ENCODE data around the gene TAS2R30. TPM values are rescaled to one million over a fixed set of nuclear protein-coding genes. Genes with fewer than 3 reads are reported as not detected.
A peak's percentile ranks its signal among the peaks of the same experiment; 100 is the strongest.

Gene TAS2R30
- total RNA-seq, 6 experiments from 2014 or later, result 0.26 to 0.46 (median 0.32) TPM

- no peaks in the 10 kb centered on the region for H3K27me3 Mint-ChIP-seq (ENCODE audit: insufficient read depth)
- no peaks in the 10 kb centered on the region for H3K9me3 Mint-ChIP-seq
- no peak for DNase-seq
- no peak for TF ChIP-seq CTCF (IDR thresholded peaks at IDR 0.05)
- peak overlapping the region; percentile 100 for H3K27ac Mint-ChIP-seq
- peaks cover 59% of the 10 kb centered on the region for H3K36me3 Mint-ChIP-seq (ENCODE audit: low read depth)
- peak overlapping the region; percentile 98 for H3K4me3 Mint-ChIP-seq
- H3K4me1 Mint-ChIP-seq (ENCODE audit: low read depth), result peaks cover 46% of the 10 kb centered on the region
Observed at GRCh38 chr12:11171969-11172675, 37.7 kb upstream of the TAS2R30 start.

- Mint-ChIP-seq H3K4me3 (peak within 1 kb of the TSS; percentile 98), H3K36me3 (ENCODE audit: low read depth) (peaks cover 56% of the 10 kb centered on the region)
Observed at GRCh38 chr12:11171145-11171968, 36.9 kb upstream of the TAS2R30 start, which contains the start of gene SMIM10L1. TSS of gene SMIM10L1 (plus strand) at chr12:11171194. CDS start at chr12:11171357, 163 bp downstream.

GRCh38 chr12:11170810-11171144 is 36.3 kb upstream of the TAS2R30 start:
- Mint-ChIP-seq H3K9me3 (no peaks in the 10 kb centered on the region), H3K4me3 (peak overlapping the region; percentile 98), H3K4me1 (ENCODE audit: low read depth) (peaks cover 50% of the 10 kb centered on the region), H3K27me3 (ENCODE audit: insufficient read depth) (no peaks in the 10 kb centered on the region), H3K27ac (peak overlapping the region; percentile 100), H3K36me3 (ENCODE audit: low read depth) (peaks cover 56% of the 10 kb centered on the region)
- DNase-seq, result no peak
- no peak for TF ChIP-seq CTCF (IDR thresholded peaks at IDR 0.05)

More at GRCh38 chr12:11171145-11171968, 36.9 kb upstream of the TAS2R30 start, which contains the start of gene SMIM10L1:
- 0 out of 2 replicates have a peak, but pooled peaks have one; percentile 5 for TF ChIP-seq CTCF (IDR thresholded peaks at IDR 0.05)
- peak; percentile 92 for DNase-seq
- Mint-ChIP-seq H3K27ac (peak within 1 kb of the TSS; percentile 100), H3K4me1 (ENCODE audit: low read depth) (peaks cover 46% of the 10 kb centered on the region), H3K9me3 (no peaks in the 10 kb centered on the region), H3K27me3 (ENCODE audit: insufficient read depth) (no peaks in the 10 kb centered on the region)

GRCh38 chr12:11166300-11166699 is 31.9 kb upstream of the TAS2R30 start:
- Mint-ChIP-seq H3K27ac (no peak overlapping the region), H3K4me1 (ENCODE audit: low read depth) (peaks cover 49% of the 10 kb centered on the region), H3K4me3 (no peak overlapping the region), H3K9me3 (no peaks in the 10 kb centered on the region), H3K36me3 (ENCODE audit: low read depth) (peaks cover 50% of the 10 kb centered on the region), H3K27me3 (ENCODE audit: insufficient read depth) (no peaks in the 10 kb centered on the region)
- DNase-seq, result no peak
- no peak for TF ChIP-seq CTCF (IDR thresholded peaks at IDR 0.05)

- H3K27ac Mint-ChIP-seq, result no peak overlapping the region
- no peaks in the 10 kb centered on the region for H3K9me3 Mint-ChIP-seq
- no peaks in the 10 kb centered on the region for H3K27me3 Mint-ChIP-seq (ENCODE audit: insufficient read depth)
- no peak for DNase-seq
- peaks cover 54% of the 10 kb centered on the region for H3K36me3 Mint-ChIP-seq (ENCODE audit: low read depth)
- TF ChIP-seq CTCF (IDR thresholded peaks at IDR 0.05), result no peak
- H3K4me1 Mint-ChIP-seq (ENCODE audit: low read depth), result peaks cover 42% of the 10 kb centered on the region
- no peak overlapping the region for H3K4me3 Mint-ChIP-seq
Observed at GRCh38 chr12:11164384-11164783, 29.9 kb upstream of the TAS2R30 start.

Measured in HFFc6 (cell line).